HEK293 (cell line): ENCODE data around the gene PARD3B.
"Not testable (repeated sequence)": the region's sequence is repeated elsewhere in the genome, so short reads cannot be mapped to it uniquely, and the experiment has no call there.

Source experiments
- CTCF ChIA-PET: fragments of 350-600 bp; formaldehyde crosslinking; extraction: SDS; loops from one replicate; lab custom pipeline; 2021; ENCODE audit warnings: antibody characterized with exemption; lab: Yijun Ruan, JAX
- POLR2A ChIA-PET: fragments of 300-600 bp; formaldehyde crosslinking; extraction: SDS; loops from one replicate; lab custom pipeline; 2020; ENCODE audit warnings: antibody characterized with exemption, inconsistent platforms; lab: Yijun Ruan, JAX
- H3K27ac ChIP-seq: fragments of 200-500 bp; sonication (Bioruptor generic); 2 replicates; pipeline ENCODE4 v1.5.1; 2014; ENCODE audit warnings: low read depth, low read length, control low read depth, inconsistent platforms; ENCODE audit errors: extremely low read depth
- H3K36me3 ChIP-seq, 2 experiments: fragments of 200-500 bp in 1 of 2; sonication (Bioruptor generic) in 1 of 2; 1 replicate in 1 of 2; 2 replicates in 1 of 2; pipeline ENCODE4 v1.5.1; 2014 to 2017; ENCODE audit warnings: inconsistent platforms in 2 of 2, low read length in 2 of 2; ENCODE audit not compliant: control insufficient read depth in 2 of 2, insufficient read depth in 1 of 2
- H3K4me1 ChIP-seq: fragments of 200-500 bp; sonication (Bioruptor generic); 2 replicates; pipeline ENCODE4 v1.5.1; 2014; ENCODE audit warnings: mild to moderate bottlenecking, low read length, inconsistent platforms; ENCODE audit not compliant: control insufficient read depth, insufficient read depth
- H3K4me3 ChIP-seq: 2 replicates; pipeline ENCODE4 v1.5.1; 2011; ENCODE audit warnings: low read depth, mild to moderate bottlenecking, control low read depth, low read length, moderate library complexity
- H3K9me3 ChIP-seq: fragments of 200-500 bp; sonication (Bioruptor generic); 2 replicates; pipeline ENCODE4 v1.5.1; 2014; ENCODE audit warnings: low read depth, low read length, inconsistent platforms; ENCODE audit not compliant: control insufficient read depth, insufficient read depth
- GLI4 ChIP-seq: fragments of 450-650 bp; formaldehyde crosslinking; IDR thresholded peaks from 2 replicates; pipeline ENCODE4 v1.5.1; 2016; ENCODE audit warnings: missing biosample characterization, missing genetic modification characterization
- HOXA7 ChIP-seq: sonication (generic); formaldehyde crosslinking; IDR thresholded peaks from 2 replicates; pipeline ENCODE4 v1.8.1; 2022; ENCODE audit warnings: missing genetic modification reagents, borderline replicate concordance
- MEIS1 ChIP-seq: sonication (generic); formaldehyde crosslinking; IDR thresholded peaks from 2 replicates; pipeline ENCODE4 v1.8.1; 2022; ENCODE audit warnings: missing genetic modification reagents, mild to moderate bottlenecking, borderline replicate concordance
- OSR2 ChIP-seq: fragments of 450-650 bp; formaldehyde crosslinking; IDR thresholded peaks from 2 replicates; pipeline ENCODE4 v1.5.1; 2016; ENCODE audit warnings: missing biosample characterization, missing genetic modification characterization
- SALL2 ChIP-seq: fragments of 450-650 bp; formaldehyde crosslinking; IDR thresholded peaks from 2 replicates; pipeline ENCODE4 v1.5.0; 2017; ENCODE audit warnings: missing biosample characterization, mild to moderate bottlenecking, missing genetic modification characterization, borderline replicate concordance
- ZBTB17 ChIP-seq: fragments of 450-650 bp; formaldehyde crosslinking; IDR thresholded peaks from 2 replicates; pipeline ENCODE4 v1.5.1; 2016; ENCODE audit warnings: missing biosample characterization, missing genetic modification characterization
- ZFP41 ChIP-seq: fragments of 450-650 bp; formaldehyde crosslinking; IDR thresholded peaks from 2 replicates; pipeline ENCODE4 v1.5.1; 2016; ENCODE audit warnings: missing biosample characterization, missing genetic modification characterization, borderline replicate concordance
- ZNF132 ChIP-seq: fragments of 450-650 bp; formaldehyde crosslinking; IDR thresholded peaks from 2 replicates; pipeline ENCODE4 v1.5.1; 2017; ENCODE audit warnings: missing biosample characterization, missing genetic modification characterization, borderline replicate concordance
- ZNF140 ChIP-seq: fragments of 450-650 bp; formaldehyde crosslinking; IDR thresholded peaks from 2 replicates; pipeline ENCODE4 v1.5.1; 2016; ENCODE audit warnings: missing biosample characterization, missing genetic modification characterization
- ZNF157 ChIP-seq: fragments of 450-650 bp; formaldehyde crosslinking; IDR thresholded peaks from 2 replicates; pipeline ENCODE4 v1.5.1; 2016; ENCODE audit warnings: missing biosample characterization, missing genetic modification characterization
- ZNF184 ChIP-seq: fragments of 450-650 bp; IDR thresholded peaks from 2 replicates; pipeline ENCODE4 v1.5.1; 2018; ENCODE audit warnings: missing biosample characterization, mild to moderate bottlenecking, missing genetic modification characterization
- ZNF211 ChIP-seq: fragments of 450-650 bp; formaldehyde crosslinking; IDR thresholded peaks from 2 replicates; pipeline ENCODE4 v1.5.1; 2016; ENCODE audit warnings: low read depth, missing biosample characterization, missing genetic modification characterization
- ZNF23 ChIP-seq: fragments of 450-650 bp; formaldehyde crosslinking; IDR thresholded peaks from 2 replicates; pipeline ENCODE4 v1.5.1; 2016; ENCODE audit warnings: missing biosample characterization, missing genetic modification characterization, borderline replicate concordance
- ZNF248 ChIP-seq: fragments of 450-650 bp; formaldehyde crosslinking; IDR thresholded peaks from 2 replicates; pipeline ENCODE4 v1.5.1; 2017; ENCODE audit warnings: missing biosample characterization, missing genetic modification characterization
- ZNF292 ChIP-seq: fragments of 450-650 bp; formaldehyde crosslinking; IDR thresholded peaks from 2 replicates; pipeline ENCODE4 v1.5.1; 2016; ENCODE audit warnings: low read depth, missing biosample characterization, missing genetic modification characterization, borderline replicate concordance
- ZNF311 ChIP-seq: fragments of 450-650 bp; formaldehyde crosslinking; IDR thresholded peaks from 2 replicates; pipeline ENCODE4 v1.5.1; 2017; ENCODE audit warnings: missing biosample characterization, missing genetic modification characterization, borderline replicate concordance
- ZNF37A ChIP-seq: fragments of 450-650 bp; IDR thresholded peaks from 2 replicates; pipeline ENCODE4 v1.5.1; 2018; ENCODE audit warnings: missing biosample characterization, missing genetic modification characterization
- ZNF433 ChIP-seq: fragments of 450-650 bp; formaldehyde crosslinking; IDR thresholded peaks from 2 replicates; pipeline ENCODE4 v1.5.1; 2016; ENCODE audit warnings: missing biosample characterization, missing genetic modification characterization, low read depth
- ZNF561 ChIP-seq: fragments of 450-650 bp; IDR thresholded peaks from 2 replicates; pipeline ENCODE4 v1.5.1; 2018; ENCODE audit warnings: missing biosample characterization, missing genetic modification characterization, borderline replicate concordance
- ZNF596 ChIP-seq: fragments of 450-650 bp; IDR thresholded peaks from 2 replicates; pipeline ENCODE4 v1.5.0; 2018; ENCODE audit warnings: missing biosample characterization, mild to moderate bottlenecking, missing genetic modification characterization, moderate library complexity
- ZNF600 ChIP-seq: fragments of 450-650 bp; formaldehyde crosslinking; IDR thresholded peaks from 2 replicates; pipeline ENCODE4 v1.5.1; 2016; ENCODE audit warnings: missing biosample characterization, missing genetic modification characterization
- ZNF624 ChIP-seq: fragments of 450-650 bp; formaldehyde crosslinking; IDR thresholded peaks from 2 replicates; pipeline ENCODE4 v1.5.1; 2017; ENCODE audit warnings: missing biosample characterization, missing genetic modification characterization
- ZNF660 ChIP-seq: fragments of 450-650 bp; IDR thresholded peaks from 2 replicates; pipeline ENCODE4 v1.5.1; 2018; ENCODE audit warnings: missing biosample characterization, mild to moderate bottlenecking, missing genetic modification characterization
- ZNF768 ChIP-seq: fragments of 450-650 bp; formaldehyde crosslinking; IDR thresholded peaks from 2 replicates; pipeline ENCODE4 v1.5.1; 2018; ENCODE audit warnings: missing biosample characterization, mild to moderate bottlenecking, missing genetic modification characterization
- ZNF837 ChIP-seq: fragments of 450-650 bp; formaldehyde crosslinking; IDR thresholded peaks from 2 replicates; pipeline ENCODE4 v1.5.1; 2016; ENCODE audit warnings: missing biosample characterization, missing genetic modification characterization
- TF ChIP-seq, protein P1 (sequence below): fragments of 450-650 bp; formaldehyde crosslinking; IDR thresholded peaks from 2 replicates; pipeline ENCODE4 v1.5.1; 2016; ENCODE audit warnings: missing biosample characterization, missing genetic modification characterization, borderline replicate concordance
- TF ChIP-seq, protein P2 (sequence below): fragments of 450-650 bp; IDR thresholded peaks from 2 replicates; pipeline ENCODE4 v1.5.1; 2018; ENCODE audit warnings: missing biosample characterization, mild to moderate bottlenecking, missing genetic modification characterization
- TF ChIP-seq, protein P3 (sequence below): fragments of 450-650 bp; formaldehyde crosslinking; IDR thresholded peaks from 2 replicates; pipeline ENCODE4 v1.5.1; 2016; ENCODE audit warnings: missing biosample characterization, missing genetic modification characterization
- TF ChIP-seq, protein P4 (sequence below): fragments of 450-650 bp; formaldehyde crosslinking; IDR thresholded peaks from 2 replicates; pipeline ENCODE4 v1.5.1; 2016; ENCODE audit warnings: missing biosample characterization, missing genetic modification characterization

Gene PARD3B

DNA sequence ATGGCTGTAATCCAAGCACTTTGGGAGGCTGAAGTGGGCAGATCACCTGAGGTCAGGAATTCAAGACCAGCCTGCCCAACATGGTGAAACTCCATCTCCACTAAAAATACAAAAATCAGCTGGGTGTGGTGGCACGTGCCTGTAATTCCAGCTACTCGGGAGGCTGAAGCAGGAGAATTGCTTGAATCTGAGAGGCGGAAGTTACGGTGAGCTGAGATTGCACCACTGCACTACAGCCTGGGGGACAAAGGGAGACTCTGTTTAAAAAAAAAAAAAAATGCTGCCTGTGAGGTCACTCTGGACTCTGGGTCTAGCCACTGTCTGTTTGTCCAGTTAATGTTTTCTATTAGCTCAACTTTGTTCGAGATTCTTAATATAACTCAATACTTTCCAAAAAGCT, 673.5 kb downstream of the PARD3B start:
- CTCF ChIA-PET, result interaction anchor here (0.6 kb wide), 1 partner anchor 64 kb away, joined by 3 read pairs; no protein-coding TSS in a partner anchor
- POLR2A ChIA-PET, H3K36me3 ChIP-seq, H3K4me1 ChIP-seq, H3K9me3 ChIP-seq, H3K27ac ChIP-seq, H3K4me3 ChIP-seq: not testable (repeated sequence)

DNA sequence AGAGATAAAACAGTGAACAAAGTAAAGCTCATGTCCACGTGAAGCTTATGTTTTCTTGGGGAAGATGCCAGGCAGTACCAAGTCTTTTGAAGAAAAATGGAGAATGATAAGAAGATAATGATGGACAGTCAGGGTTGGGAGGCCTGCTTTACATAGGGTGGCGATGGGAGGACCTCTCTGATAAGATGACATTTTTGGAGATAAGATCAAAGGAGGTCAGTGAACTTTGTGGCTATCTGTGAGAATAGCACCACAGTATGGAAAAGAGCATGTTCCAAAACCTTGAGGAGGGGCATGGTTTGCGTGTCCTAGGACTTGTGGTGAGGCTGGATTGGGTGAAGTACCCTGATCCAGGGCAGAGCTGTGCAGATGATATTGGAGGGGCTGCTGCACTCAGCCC, 675.3 kb downstream of the PARD3B start:
- H3K27ac ChIP-seq, result no peak overlapping the region
- POLR2A ChIA-PET, result no interaction called here
- no peak overlapping the region for H3K4me3 ChIP-seq
- no peaks in the 10 kb centered on the region for H3K4me1 ChIP-seq
- CTCF ChIA-PET, result no interaction called here
- TF ChIP-seq ZNF37A, result no peak
- no peak for TF ChIP-seq ZFP41 (tag by site-specific recombination)
- no peak for TF ChIP-seq ZNF157
- TF ChIP-seq ZNF248 (tag by site-specific recombination), result no peak
- TF ChIP-seq, protein P1, sequence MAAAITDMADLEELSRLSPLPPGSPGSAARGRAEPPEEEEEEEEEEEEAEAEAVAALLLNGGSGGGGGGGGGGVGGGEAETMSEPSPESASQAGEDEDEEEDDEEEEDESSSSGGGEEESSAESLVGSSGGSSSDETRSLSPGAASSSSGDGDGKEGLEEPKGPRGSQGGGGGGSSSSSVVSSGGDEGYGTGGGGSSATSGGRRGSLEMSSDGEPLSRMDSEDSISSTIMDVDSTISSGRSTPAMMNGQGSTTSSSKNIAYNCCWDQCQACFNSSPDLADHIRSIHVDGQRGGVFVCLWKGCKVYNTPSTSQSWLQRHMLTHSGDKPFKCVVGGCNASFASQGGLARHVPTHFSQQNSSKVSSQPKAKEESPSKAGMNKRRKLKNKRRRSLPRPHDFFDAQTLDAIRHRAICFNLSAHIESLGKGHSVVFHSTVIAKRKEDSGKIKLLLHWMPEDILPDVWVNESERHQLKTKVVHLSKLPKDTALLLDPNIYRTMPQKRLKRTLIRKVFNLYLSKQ (tag by site-specific recombination), result no peak
- TF ChIP-seq, protein P2, sequence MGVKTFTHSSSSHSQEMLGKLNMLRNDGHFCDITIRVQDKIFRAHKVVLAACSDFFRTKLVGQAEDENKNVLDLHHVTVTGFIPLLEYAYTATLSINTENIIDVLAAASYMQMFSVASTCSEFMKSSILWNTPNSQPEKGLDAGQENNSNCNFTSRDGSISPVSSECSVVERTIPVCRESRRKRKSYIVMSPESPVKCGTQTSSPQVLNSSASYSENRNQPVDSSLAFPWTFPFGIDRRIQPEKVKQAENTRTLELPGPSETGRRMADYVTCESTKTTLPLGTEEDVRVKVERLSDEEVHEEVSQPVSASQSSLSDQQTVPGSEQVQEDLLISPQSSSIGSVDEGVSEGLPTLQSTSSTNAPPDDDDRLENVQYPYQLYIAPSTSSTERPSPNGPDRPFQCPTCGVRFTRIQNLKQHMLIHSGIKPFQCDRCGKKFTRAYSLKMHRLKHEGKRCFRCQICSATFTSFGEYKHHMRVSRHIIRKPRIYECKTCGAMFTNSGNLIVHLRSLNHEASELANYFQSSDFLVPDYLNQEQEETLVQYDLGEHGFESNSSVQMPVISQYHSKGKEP (tag by site-specific recombination), result no peak
- TF ChIP-seq ZNF561 (tag by site-specific recombination), result no peak
- TF ChIP-seq ZNF433 (tag by site-specific recombination), result no peak
- TF ChIP-seq ZNF140 (tag by site-specific recombination), result no peak
- TF ChIP-seq SALL2, result no peak
- TF ChIP-seq, all 188 proteins: peak for 0
- no peaks in the 10 kb centered on the region for H3K9me3 ChIP-seq
- no peaks in the 10 kb centered on the region for H3K36me3 ChIP-seq

DNA sequence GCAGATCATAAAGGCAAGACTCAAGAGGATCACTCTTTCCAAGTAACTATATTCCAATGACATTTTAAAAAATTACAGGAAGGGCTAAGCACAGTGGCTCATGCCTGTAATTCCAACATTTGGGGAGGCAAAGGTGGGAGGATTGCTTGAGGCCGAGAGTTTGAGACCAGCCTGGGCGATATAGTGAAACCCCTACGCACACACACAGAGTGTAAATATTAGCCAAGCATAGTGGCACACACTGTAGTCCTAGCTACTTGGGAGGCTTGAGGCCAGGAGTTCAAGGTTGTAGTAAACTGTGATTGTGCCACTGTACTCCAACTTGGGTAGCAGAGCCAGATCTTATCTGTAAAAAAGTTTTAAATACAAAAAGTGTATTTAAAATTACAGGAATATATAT, 686.8 kb downstream of the PARD3B start:
- Histone ChIP-seq H3K27ac (no peak overlapping the region), H3K4me1 (no peaks in the 10 kb centered on the region), H3K36me3 (no peaks in the 10 kb centered on the region), H3K9me3 (no peaks in the 10 kb centered on the region)
- POLR2A ChIA-PET, result no interaction called here
- CTCF ChIA-PET, result no interaction called here
- no peak for TF ChIP-seq MEIS1 (CRISPR knock-in tag)
- no peak for TF ChIP-seq ZNF184 (tag by site-specific recombination)
- no peak for TF ChIP-seq ZNF132 (tag by site-specific recombination)
- no peak for TF ChIP-seq ZNF600 (tag by site-specific recombination)
- TF ChIP-seq ZNF837 (tag by site-specific recombination), result no peak
- TF ChIP-seq, protein P3, sequence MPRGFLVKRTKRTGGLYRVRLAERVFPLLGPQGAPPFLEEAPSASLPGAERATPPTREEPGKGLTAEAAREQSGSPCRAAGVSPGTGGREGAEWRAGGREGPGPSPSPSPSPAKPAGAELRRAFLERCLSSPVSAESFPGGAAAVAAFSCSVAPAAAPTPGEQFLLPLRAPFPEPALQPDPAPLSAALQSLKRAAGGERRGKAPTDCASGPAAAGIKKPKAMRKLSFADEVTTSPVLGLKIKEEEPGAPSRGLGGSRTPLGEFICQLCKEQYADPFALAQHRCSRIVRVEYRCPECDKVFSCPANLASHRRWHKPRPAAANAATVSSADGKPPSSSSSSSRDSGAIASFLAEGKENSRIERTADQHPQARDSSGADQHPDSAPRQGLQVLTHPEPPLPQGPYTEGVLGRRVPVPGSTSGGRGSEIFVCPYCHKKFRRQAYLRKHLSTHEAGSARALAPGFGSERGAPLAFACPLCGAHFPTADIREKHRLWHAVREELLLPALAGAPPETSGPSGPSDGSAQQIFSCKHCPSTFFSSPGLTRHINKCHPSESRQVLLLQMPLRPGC (tag by site-specific recombination), result no peak
- no peak for TF ChIP-seq ZNF23 (tag by site-specific recombination)
- TF ChIP-seq HOXA7, result no peak
- TF ChIP-seq ZNF660 (tag by site-specific recombination), result no peak
- TF ChIP-seq OSR2 (tag by site-specific recombination), result no peak
- TF ChIP-seq ZNF596 (tag by site-specific recombination), result no peak
- TF ChIP-seq ZNF768 (tag by site-specific recombination), result no peak
- no peak for TF ChIP-seq ZBTB17 (tag by site-specific recombination)
- TF ChIP-seq ZNF211 (tag by site-specific recombination), result no peak
- no peak for TF ChIP-seq ZNF624 (tag by site-specific recombination)
- TF ChIP-seq ZNF311 (tag by site-specific recombination), result no peak
- TF ChIP-seq GLI4 (tag by site-specific recombination), result no peak
- TF ChIP-seq ZNF292 (tag by site-specific recombination), result no peak
- TF ChIP-seq, protein P4, sequence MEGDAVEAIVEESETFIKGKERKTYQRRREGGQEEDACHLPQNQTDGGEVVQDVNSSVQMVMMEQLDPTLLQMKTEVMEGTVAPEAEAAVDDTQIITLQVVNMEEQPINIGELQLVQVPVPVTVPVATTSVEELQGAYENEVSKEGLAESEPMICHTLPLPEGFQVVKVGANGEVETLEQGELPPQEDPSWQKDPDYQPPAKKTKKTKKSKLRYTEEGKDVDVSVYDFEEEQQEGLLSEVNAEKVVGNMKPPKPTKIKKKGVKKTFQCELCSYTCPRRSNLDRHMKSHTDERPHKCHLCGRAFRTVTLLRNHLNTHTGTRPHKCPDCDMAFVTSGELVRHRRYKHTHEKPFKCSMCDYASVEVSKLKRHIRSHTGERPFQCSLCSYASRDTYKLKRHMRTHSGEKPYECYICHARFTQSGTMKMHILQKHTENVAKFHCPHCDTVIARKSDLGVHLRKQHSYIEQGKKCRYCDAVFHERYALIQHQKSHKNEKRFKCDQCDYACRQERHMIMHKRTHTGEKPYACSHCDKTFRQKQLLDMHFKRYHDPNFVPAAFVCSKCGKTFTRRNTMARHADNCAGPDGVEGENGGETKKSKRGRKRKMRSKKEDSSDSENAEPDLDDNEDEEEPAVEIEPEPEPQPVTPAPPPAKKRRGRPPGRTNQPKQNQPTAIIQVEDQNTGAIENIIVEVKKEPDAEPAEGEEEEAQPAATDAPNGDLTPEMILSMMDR (tag by site-specific recombination), result no peak
- TF ChIP-seq, all 188 proteins: peak for 0
- no peak overlapping the region for H3K4me3 ChIP-seq
